ENCODE measurements around the gene AXL. TPM values are rescaled to one million over a fixed set of nuclear protein-coding genes. Genes with fewer than 3 reads are reported as not detected.
A peak's percentile ranks its signal among the peaks of the same experiment; 100 is the strongest.

The AXL gene
- total and polyA plus RNA-seq, 2 of the 13 experiments (the other 11 are each of a cell fraction or from before 2014, with no cell fraction given): 0.71 to 5.9 TPM

DNA sequence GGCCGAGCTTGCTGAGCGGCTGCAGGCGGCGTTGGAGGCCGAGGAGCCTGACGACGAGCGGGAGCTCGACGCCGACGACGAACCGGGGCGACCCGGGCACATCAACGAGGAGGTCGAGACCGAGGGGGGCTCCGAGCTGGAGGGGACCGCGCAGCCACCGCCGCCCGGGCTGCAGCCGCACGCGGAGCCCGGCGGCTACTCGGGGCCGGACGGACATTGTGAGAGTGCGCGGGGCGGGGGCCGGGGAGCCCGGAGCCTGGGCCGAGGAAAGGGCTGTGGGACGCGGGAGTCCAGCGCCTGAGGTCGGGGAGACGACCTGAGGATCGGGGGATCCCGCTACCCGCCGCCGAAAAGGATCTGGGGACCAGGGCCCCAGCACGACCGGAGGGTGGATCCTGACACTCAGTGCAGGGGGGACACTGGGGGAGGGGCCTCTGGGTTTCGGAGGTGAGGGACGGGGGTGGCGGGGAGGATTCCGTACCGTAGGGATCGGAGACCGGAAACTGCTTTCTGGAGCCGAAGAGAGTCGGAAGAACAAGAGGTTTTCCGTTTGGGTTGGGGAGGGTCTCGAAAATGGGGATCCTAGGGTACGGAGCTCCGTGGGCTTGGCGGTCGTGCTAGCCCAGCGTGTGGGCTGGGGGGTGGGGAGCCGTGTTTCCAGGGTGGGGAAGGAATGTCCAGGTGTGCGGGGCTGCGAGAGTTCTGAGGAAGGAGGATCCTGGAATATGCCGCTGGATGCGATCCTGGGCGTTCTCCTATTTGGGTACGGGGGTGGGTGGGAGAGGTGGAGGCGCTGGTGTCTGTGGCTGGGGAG, 45.8 kb downstream of the AXL start (continued):
- TF ChIP-seq GLMP (CRISPR knock-in tag; IDR thresholded peaks at IDR 0.05; ENCODE audit: borderline replicate concordance) (no peak), PLSCR1 (CRISPR knock-in tag; IDR thresholded peaks at IDR 0.05; ENCODE audit: borderline replicate concordance) (0 out of 2 replicates have a peak, but pooled peaks have one; percentile 54), SKI (IDR thresholded peaks at IDR 0.05; ENCODE audit: partially characterized antibody) (no peak), ZMYM3 (CRISPR knock-in tag; IDR thresholded peaks at IDR 0.05) (0 out of 2 replicates have a peak, but pooled peaks have one; percentile 8), ZMAT5 (CRISPR knock-in tag; IDR thresholded peaks at IDR 0.05; ENCODE audit: borderline replicate concordance, low read depth) (no peak), NFE2L2 (IDR thresholded peaks at IDR 0.05; ENCODE audit: low read length) (no peak), ZNF460 (CRISPR knock-in tag; IDR thresholded peaks at IDR 0.05; ENCODE audit: borderline replicate concordance) (no peak), MYPOP (CRISPR knock-in tag; IDR thresholded peaks at IDR 0.05) (0 out of 2 replicates have a peak, but pooled peaks have one; percentile 10), ZNF674 (CRISPR knock-in tag; IDR thresholded peaks at IDR 0.05; ENCODE audit: low read depth) (no peak), MEIS1 (CRISPR knock-in tag; IDR thresholded peaks at IDR 0.05; ENCODE audit: borderline replicate concordance) (no peak), RAD51 (IDR thresholded peaks at IDR 0.05; ENCODE audit: borderline replicate concordance) (no peak), POLR2AphosphoS5 (IDR thresholded peaks at IDR 0.05; ENCODE audit: low read depth, low read length) (peak; percentile 56), ZNF839 (CRISPR knock-in tag; IDR thresholded peaks at IDR 0.05; ENCODE audit: borderline replicate concordance) (no peak), ADNP (CRISPR knock-in tag; IDR thresholded peaks at IDR 0.05) (no peak), TOPORS (CRISPR knock-in tag; IDR thresholded peaks at IDR 0.05) (no peak; the same call in 1 of the 2 replicates)
- TF ChIP-seq, protein P1, sequence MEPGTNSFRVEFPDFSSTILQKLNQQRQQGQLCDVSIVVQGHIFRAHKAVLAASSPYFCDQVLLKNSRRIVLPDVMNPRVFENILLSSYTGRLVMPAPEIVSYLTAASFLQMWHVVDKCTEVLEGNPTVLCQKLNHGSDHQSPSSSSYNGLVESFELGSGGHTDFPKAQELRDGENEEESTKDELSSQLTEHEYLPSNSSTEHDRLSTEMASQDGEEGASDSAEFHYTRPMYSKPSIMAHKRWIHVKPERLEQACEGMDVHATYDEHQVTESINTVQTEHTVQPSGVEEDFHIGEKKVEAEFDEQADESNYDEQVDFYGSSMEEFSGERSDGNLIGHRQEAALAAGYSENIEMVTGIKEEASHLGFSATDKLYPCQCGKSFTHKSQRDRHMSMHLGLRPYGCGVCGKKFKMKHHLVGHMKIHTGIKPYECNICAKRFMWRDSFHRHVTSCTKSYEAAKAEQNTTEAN (CRISPR knock-in tag; conservative IDR thresholded peaks at IDR 0.05): 0 out of 2 replicates have a peak, but pooled peaks have one; percentile 30
- TF ChIP-seq, protein P2, sequence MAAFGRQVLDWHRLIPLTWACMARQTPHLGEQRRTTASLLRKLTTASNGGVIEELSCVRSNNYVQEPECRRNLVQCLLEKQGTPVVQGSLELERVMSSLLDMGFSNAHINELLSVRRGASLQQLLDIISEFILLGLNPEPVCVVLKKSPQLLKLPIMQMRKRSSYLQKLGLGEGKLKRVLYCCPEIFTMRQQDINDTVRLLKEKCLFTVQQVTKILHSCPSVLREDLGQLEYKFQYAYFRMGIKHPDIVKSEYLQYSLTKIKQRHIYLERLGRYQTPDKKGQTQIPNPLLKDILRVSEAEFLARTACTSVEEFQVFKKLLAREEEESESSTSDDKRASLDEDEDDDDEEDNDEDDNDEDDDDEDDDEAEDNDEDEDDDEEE (CRISPR knock-in tag; IDR thresholded peaks at IDR 0.05): peak; percentile 90
- TF ChIP-seq, protein P3, sequence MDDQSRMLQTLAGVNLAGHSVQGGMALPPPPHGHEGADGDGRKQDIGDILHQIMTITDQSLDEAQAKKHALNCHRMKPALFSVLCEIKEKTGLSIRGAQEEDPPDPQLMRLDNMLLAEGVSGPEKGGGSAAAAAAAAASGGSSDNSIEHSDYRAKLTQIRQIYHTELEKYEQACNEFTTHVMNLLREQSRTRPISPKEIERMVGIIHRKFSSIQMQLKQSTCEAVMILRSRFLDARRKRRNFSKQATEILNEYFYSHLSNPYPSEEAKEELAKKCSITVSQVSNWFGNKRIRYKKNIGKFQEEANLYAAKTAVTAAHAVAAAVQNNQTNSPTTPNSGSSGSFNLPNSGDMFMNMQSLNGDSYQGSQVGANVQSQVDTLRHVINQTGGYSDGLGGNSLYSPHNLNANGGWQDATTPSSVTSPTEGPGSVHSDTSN (CRISPR knock-in tag; IDR thresholded peaks at IDR 0.05; ENCODE audit: borderline replicate concordance): 0 out of 2 replicates have a peak, but pooled peaks have one; percentile 79
- TF ChIP-seq, protein P4, sequence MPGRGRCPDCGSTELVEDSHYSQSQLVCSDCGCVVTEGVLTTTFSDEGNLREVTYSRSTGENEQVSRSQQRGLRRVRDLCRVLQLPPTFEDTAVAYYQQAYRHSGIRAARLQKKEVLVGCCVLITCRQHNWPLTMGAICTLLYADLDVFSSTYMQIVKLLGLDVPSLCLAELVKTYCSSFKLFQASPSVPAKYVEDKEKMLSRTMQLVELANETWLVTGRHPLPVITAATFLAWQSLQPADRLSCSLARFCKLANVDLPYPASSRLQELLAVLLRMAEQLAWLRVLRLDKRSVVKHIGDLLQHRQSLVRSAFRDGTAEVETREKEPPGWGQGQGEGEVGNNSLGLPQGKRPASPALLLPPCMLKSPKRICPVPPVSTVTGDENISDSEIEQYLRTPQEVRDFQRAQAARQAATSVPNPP (CRISPR knock-in tag; IDR thresholded peaks at IDR 0.05): no peak

All from HepG2 (cell line).